Testis (tissue), 3 donors: Measurements from ENCODE around the gene RNF32. TPM values are rescaled to one million over a fixed set of nuclear protein-coding genes. Genes with fewer than 3 reads are reported as not detected.

Experiments used
- DNase-seq: peaks from one replicate; pipeline ENCODE4 v3.0.0-alpha.2; 2019
- H3K27ac ChIP-seq, 2 donors: fragments of 200-600 bp; sonication (generic); one replicate each; pipeline ENCODE4 v1.5.1; 2019
- H3K27me3 ChIP-seq: fragments of 200-600 bp; sonication (generic); one replicate; pipeline ENCODE4 v1.5.1; 2019
- H3K36me3 ChIP-seq: fragments of 200-600 bp; sonication (generic); one replicate; pipeline ENCODE4 v1.5.1; 2017; ENCODE audit warnings: low read depth; ENCODE audit errors: missing control alignments
- H3K4me1 ChIP-seq: fragments of 200-600 bp; sonication (generic); one replicate; pipeline ENCODE4 v1.5.1; 2019
- H3K4me3 ChIP-seq, 2 donors: fragments of 200-600 bp; sonication (generic); one replicate each; pipeline ENCODE4 v1.5.1; 2017 to 2019
- H3K9me3 ChIP-seq: fragments of 200-600 bp; sonication (generic); one replicate; pipeline ENCODE4 v1.5.1; 2017
- CTCF ChIP-seq, 3 experiments: fragments of 450-650 bp in 2 of 3; fragments of 200-600 bp in 1 of 3; sonication (generic) in 1 of 3; IDR thresholded peaks; one replicate each; pipeline ENCODE4 v1.5.1; 2016 to 2019; ENCODE audit warnings: antibody characterized with exemption in 3 of 3, mild to moderate bottlenecking in 2 of 3, moderate library complexity in 1 of 3
- POLR2A ChIP-seq: fragments of 450-650 bp; IDR thresholded peaks from one replicate; pipeline ENCODE4 v1.6.1; 2017; ENCODE audit warnings: antibody characterized with exemption, mild to moderate bottlenecking, moderate library complexity
- WGBS, 2 donors: methylation state at CpG; one replicate each; pipeline ENCODE4 v1.1.5; 2018; 5-methylcytosine and 5-hydroxymethylcytosine counted together
- intact Hi-C: fragments of 100-400 bp; cut with DNase I; formaldehyde crosslinking; loops from one replicate; pipeline ENCODE4 v1.15.1; 2023; ENCODE audit warnings: low total_unique reads
- polyA plus RNA-seq: library from polyadenylated mRNA; stranded (reverse); fragments of 350-450 nt; fragmentation: Illumina TruSeq; extraction: RNeasy Lipid Tissue Mini Kit (QIAGEN cat#74804); gene quantifications from one replicate; pipeline ENCODE4 v1.2.3, GENCODE V29; 2014; ENCODE audit warnings: low read depth, low replicate concordance; ENCODE audit not compliant: insufficient read depth
- total RNA-seq, 2 donors: library from RNA; depleted of rRNA; stranded (reverse); fragments of >200 nt; gene quantifications; one replicate each; pipeline ENCODE4 v1.2.3, GENCODE V29; 2016

RNF32 gene
- total and polyA plus RNA-seq, 3 donors from 2014 or later, result 45.7 to 159 (median 63.8) TPM

GRCh38 chr7:156666368-156667109 is 26.0 kb downstream of the RNF32 start:
- no peaks in the 10 kb centered on the region for H3K27me3 ChIP-seq
- no peak overlapping the region for H3K4me3 ChIP-seq
- H3K27ac ChIP-seq, result no peak overlapping the region
- no peaks in the 10 kb centered on the region for H3K4me1 ChIP-seq
- DNase-seq, result no peak
- TF ChIP-seq POLR2A (no peak), CTCF (IDR thresholded peaks at IDR 0.05) (no peak)
- no peaks in the 10 kb centered on the region for H3K36me3 ChIP-seq
- intact Hi-C loops, result no loop called here
- no peaks in the 10 kb centered on the region for H3K9me3 ChIP-seq
- WGBS, 2 donors, result 66 to 70% methylated on average over 8 of the region's 8 CpGs

- TF ChIP-seq CTCF (IDR thresholded peaks at IDR 0.05) (no peak), POLR2A (no peak)
- Histone ChIP-seq H3K36me3 (no peaks in the 10 kb centered on the region), H3K27me3 (no peaks in the 10 kb centered on the region), H3K4me1 (no peaks in the 10 kb centered on the region), H3K27ac (no peak overlapping the region), H3K9me3 (no peaks in the 10 kb centered on the region), H3K4me3 (no peak overlapping the region)
- no peak for DNase-seq
- intact Hi-C loops, result no loop called here
- WGBS, 2 donors, result 88 to 89% methylated on average over 1 of the region's 1 CpG
These were observed 26.5 kb downstream of the RNF32 start for GRCh38 chr7:156667110-156667426.

- no peak for DNase-seq
- intact Hi-C loops, result no loop called here
- 95% methylated on average over 13 of the region's 13 CpGs for WGBS, 2 donors
- no peaks in the 10 kb centered on the region for H3K4me1 ChIP-seq
- H3K27me3 ChIP-seq, result no peaks in the 10 kb centered on the region
- no peak for TF ChIP-seq CTCF (IDR thresholded peaks at IDR 0.05)
- TF ChIP-seq POLR2A, result no peak
- no peak overlapping the region for H3K4me3 ChIP-seq
- no peak overlapping the region for H3K27ac ChIP-seq
- H3K9me3 ChIP-seq, result no peaks in the 10 kb centered on the region
- no peaks in the 10 kb centered on the region for H3K36me3 ChIP-seq
These were observed 27.7 kb downstream of the RNF32 start for GRCh38 chr7:156668130-156668741.

GRCh38 chr7:156669035-156669828 is 28.7 kb downstream of the RNF32 start:
- WGBS, 2 donors, result 91 to 92% methylated on average over 18 to 19 of the region's 19 CpGs
- intact Hi-C loops, result no loop called here
- H3K9me3 ChIP-seq, result no peaks in the 10 kb centered on the region
- TF ChIP-seq CTCF (IDR thresholded peaks at IDR 0.05), result no peak
- no peak for TF ChIP-seq POLR2A
- no peaks in the 10 kb centered on the region for H3K4me1 ChIP-seq
- H3K4me3 ChIP-seq, result no peak overlapping the region
- DNase-seq, result no peak
- no peaks in the 10 kb centered on the region for H3K27me3 ChIP-seq
- H3K27ac ChIP-seq, result no peak overlapping the region
- H3K36me3 ChIP-seq, result no peaks in the 10 kb centered on the region
